ENCODE results near the gene KEL. TPM values are rescaled to one million over a fixed set of nuclear protein-coding genes. Genes with fewer than 3 reads are reported as not detected.

KEL gene
- total RNA-seq, result 3.2 TPM

GRCh38 chr7:142961973-142962926 is at the start of gene KEL:
TSS of gene KEL (minus strand) at chr7:142962363. CDS start at chr7:142962206, 157 bp downstream.

GRCh38 chr7:142939226-142939910 is 22.8 kb downstream of the KEL start, which contains the start of gene LLCFC1:
TSS of gene LLCFC1 (plus strand) at chr7:142939484. CDS start at chr7:142939622, 138 bp downstream.

GRCh38 chr7:142933624-142934023 is 28.5 kb downstream of the KEL start, which contains the start of gene TRPV5:
TSS of gene TRPV5 (minus strand) at chr7:142933746. CDS start at chr7:142933459, 287 bp downstream.

Other genes with a start within 250 kb of the KEL start
- 0.41 TPM for gene PRSS1, start 212.9 kb downstream of the KEL start, total RNA-seq
- gene PRSS2, start 191.4 kb downstream of the KEL start, total RNA-seq, result 0.58 TPM
- gene EPHB6, start 107.3 kb downstream of the KEL start, total RNA-seq, result 17.6 TPM
- gene TRPV6, start 76.6 kb downstream of the KEL start, total RNA-seq, result 5.2 TPM
- 1.1 TPM for gene TRPV5, start 28.6 kb downstream of the KEL start, total RNA-seq
- not detected for gene LLCFC1, start 22.9 kb downstream of the KEL start, total RNA-seq
- 0.53 TPM for gene OR9A2, start 64.8 kb upstream of the KEL start, total RNA-seq
- gene OR6V1, start 90.0 kb upstream of the KEL start, total RNA-seq, result not detected
- not detected for gene PIP, start 169.7 kb upstream of the KEL start, total RNA-seq
- gene TAS2R39, start 221.1 kb upstream of the KEL start, total RNA-seq, result not detected